ENCODE measurements around the gene RFLNA.

RFLNA gene

GRCh38 chr12:124303579-124304313 is 8.9 kb downstream of the RFLNA start:
- DNase-seq (ENCODE audit: low spot score): no peak

- no peak for DNase-seq (ENCODE audit: low spot score)
These were observed 9.5 kb downstream of the RFLNA start for GRCh38 chr12:124304314-124304790.

- no peak for DNase-seq (ENCODE audit: low spot score)
These were observed 10.2 kb downstream of the RFLNA start for GRCh38 chr12:124305136-124305535.

- DNase-seq (ENCODE audit: low spot score): no peak
These were observed 11.1 kb downstream of the RFLNA start for GRCh38 chr12:124305776-124306685.

GRCh38 chr12:124306686-124307555 is 12.0 kb downstream of the RFLNA start:
- no peak for DNase-seq (ENCODE audit: low spot score)

GRCh38 chr12:124307556-124307825 is 12.6 kb downstream of the RFLNA start:
- no peak for DNase-seq (ENCODE audit: low spot score)

GRCh38 chr12:124308741-124309140 is 13.8 kb downstream of the RFLNA start:
- DNase-seq (ENCODE audit: low spot score): no peak

- no peak for DNase-seq (ENCODE audit: low spot score)
These were observed 14.3 kb downstream of the RFLNA start for GRCh38 chr12:124309231-124309630.

GRCh38 chr12:124309744-124310143 is 14.9 kb downstream of the RFLNA start:
- no peak for DNase-seq (ENCODE audit: low spot score)

- no peak for DNase-seq (ENCODE audit: low spot score)
These were observed 15.3 kb downstream of the RFLNA start for GRCh38 chr12:124310178-124310577.

GRCh38 chr12:124310785-124311184 is 15.9 kb downstream of the RFLNA start:
- DNase-seq (ENCODE audit: low spot score): no peak

- no peak for DNase-seq (ENCODE audit: low spot score)
These were observed 16.6 kb downstream of the RFLNA start for GRCh38 chr12:124311292-124312109.

GRCh38 chr12:124312601-124313000 is 17.7 kb downstream of the RFLNA start:
- DNase-seq (ENCODE audit: low spot score): no peak

GRCh38 chr12:124314207-124314606 is 19.3 kb downstream of the RFLNA start:
- no peak for DNase-seq (ENCODE audit: low spot score)

GRCh38 chr12:124314766-124315165 is 19.9 kb downstream of the RFLNA start:
- DNase-seq (ENCODE audit: low spot score): no peak

GRCh38 chr12:124315372-124316044 is 20.6 kb downstream of the RFLNA start:
- no peak for DNase-seq (ENCODE audit: low spot score)

- DNase-seq (ENCODE audit: low spot score): peak; percentile 50
These were observed 21.5 kb downstream of the RFLNA start for GRCh38 chr12:124316257-124316900.

- DNase-seq (ENCODE audit: low spot score): no peak
These were observed 22.5 kb downstream of the RFLNA start for GRCh38 chr12:124317400-124317799.

- no peak for DNase-seq (ENCODE audit: low spot score)
These were observed 23.6 kb downstream of the RFLNA start for GRCh38 chr12:124318278-124319020.
